Measurements from ENCODE around the gene CNTNAP2.

CNTNAP2 gene

GRCh38 chr7:146764458-146764857 lies 647.9 kb downstream of the CNTNAP2 start (continued):
- TF ChIP-seq, protein P1, sequence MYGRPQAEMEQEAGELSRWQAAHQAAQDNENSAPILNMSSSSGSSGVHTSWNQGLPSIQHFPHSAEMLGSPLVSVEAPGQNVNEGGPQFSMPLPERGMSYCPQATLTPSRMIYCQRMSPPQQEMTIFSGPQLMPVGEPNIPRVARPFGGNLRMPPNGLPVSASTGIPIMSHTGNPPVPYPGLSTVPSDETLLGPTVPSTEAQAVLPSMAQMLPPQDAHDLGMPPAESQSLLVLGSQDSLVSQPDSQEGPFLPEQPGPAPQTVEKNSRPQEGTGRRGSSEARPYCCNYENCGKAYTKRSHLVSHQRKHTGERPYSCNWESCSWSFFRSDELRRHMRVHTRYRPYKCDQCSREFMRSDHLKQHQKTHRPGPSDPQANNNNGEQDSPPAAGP (tag by site-specific recombination; IDR thresholded peaks at IDR 0.05) = no peak
- TF ChIP-seq ZNF518A (tag by site-specific recombination; conservative IDR thresholded peaks at IDR 0.05; ENCODE audit: low read depth) (no peak), BCL11A (tag by site-specific recombination; IDR thresholded peaks at IDR 0.05; ENCODE audit: low read depth) (no peak), ZNF18 (tag by site-specific recombination; IDR thresholded peaks at IDR 0.05) (no peak), ZNF350 (tag by site-specific recombination; IDR thresholded peaks at IDR 0.05) (no peak), ZNF146 (tag by site-specific recombination; IDR thresholded peaks at IDR 0.05) (no peak), ZNF558 (tag by site-specific recombination; IDR thresholded peaks at IDR 0.05) (no peak), MYNN (tag by site-specific recombination; IDR thresholded peaks at IDR 0.05; ENCODE audit: borderline replicate concordance) (no peak)
- TF ChIP-seq, protein P2, sequence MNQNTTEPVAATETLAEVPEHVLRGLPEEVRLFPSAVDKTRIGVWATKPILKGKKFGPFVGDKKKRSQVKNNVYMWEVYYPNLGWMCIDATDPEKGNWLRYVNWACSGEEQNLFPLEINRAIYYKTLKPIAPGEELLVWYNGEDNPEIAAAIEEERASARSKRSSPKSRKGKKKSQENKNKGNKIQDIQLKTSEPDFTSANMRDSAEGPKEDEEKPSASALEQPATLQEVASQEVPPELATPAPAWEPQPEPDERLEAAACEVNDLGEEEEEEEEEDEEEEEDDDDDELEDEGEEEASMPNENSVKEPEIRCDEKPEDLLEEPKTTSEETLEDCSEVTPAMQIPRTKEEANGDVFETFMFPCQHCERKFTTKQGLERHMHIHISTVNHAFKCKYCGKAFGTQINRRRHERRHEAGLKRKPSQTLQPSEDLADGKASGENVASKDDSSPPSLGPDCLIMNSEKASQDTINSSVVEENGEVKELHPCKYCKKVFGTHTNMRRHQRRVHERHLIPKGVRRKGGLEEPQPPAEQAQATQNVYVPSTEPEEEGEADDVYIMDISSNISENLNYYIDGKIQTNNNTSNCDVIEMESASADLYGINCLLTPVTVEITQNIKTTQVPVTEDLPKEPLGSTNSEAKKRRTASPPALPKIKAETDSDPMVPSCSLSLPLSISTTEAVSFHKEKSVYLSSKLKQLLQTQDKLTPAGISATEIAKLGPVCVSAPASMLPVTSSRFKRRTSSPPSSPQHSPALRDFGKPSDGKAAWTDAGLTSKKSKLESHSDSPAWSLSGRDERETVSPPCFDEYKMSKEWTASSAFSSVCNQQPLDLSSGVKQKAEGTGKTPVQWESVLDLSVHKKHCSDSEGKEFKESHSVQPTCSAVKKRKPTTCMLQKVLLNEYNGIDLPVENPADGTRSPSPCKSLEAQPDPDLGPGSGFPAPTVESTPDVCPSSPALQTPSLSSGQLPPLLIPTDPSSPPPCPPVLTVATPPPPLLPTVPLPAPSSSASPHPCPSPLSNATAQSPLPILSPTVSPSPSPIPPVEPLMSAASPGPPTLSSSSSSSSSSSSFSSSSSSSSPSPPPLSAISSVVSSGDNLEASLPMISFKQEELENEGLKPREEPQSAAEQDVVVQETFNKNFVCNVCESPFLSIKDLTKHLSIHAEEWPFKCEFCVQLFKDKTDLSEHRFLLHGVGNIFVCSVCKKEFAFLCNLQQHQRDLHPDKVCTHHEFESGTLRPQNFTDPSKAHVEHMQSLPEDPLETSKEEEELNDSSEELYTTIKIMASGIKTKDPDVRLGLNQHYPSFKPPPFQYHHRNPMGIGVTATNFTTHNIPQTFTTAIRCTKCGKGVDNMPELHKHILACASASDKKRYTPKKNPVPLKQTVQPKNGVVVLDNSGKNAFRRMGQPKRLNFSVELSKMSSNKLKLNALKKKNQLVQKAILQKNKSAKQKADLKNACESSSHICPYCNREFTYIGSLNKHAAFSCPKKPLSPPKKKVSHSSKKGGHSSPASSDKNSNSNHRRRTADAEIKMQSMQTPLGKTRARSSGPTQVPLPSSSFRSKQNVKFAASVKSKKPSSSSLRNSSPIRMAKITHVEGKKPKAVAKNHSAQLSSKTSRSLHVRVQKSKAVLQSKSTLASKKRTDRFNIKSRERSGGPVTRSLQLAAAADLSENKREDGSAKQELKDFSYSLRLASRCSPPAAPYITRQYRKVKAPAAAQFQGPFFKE (tag by site-specific recombination; IDR thresholded peaks at IDR 0.05; ENCODE audit: borderline replicate concordance) = no peak

GRCh38 chr7:146768957-146769356 lies 652.4 kb downstream of the CNTNAP2 start:
- Histone ChIP-seq H3K36me3 (ENCODE audit: control insufficient read depth in 2 of 2, insufficient read depth in 1 of 2, low read length in 2 of 2) (no peaks in the 10 kb centered on the region), H3K9me3 (ENCODE audit: control insufficient read depth, insufficient read depth, low read depth, low read length) (no peaks in the 10 kb centered on the region), H3K4me3 (ENCODE audit: low read depth, low read length) (no peak overlapping the region), H3K4me1 (ENCODE audit: control insufficient read depth, insufficient read depth, low read length) (no peaks in the 10 kb centered on the region), H3K27ac (ENCODE audit: extremely low read depth, low read depth, low read length) (no peak overlapping the region)
- POLR2A ChIA-PET = no interaction called here
- CTCF ChIA-PET = interaction anchor here (0.6 kb wide), 1 partner anchor 122 kb away, joined by 3 read pairs; no protein-coding TSS in a partner anchor
- no peak for TF ChIP-seq GFI1B (tag by site-specific recombination; IDR thresholded peaks at IDR 0.05)
- TF ChIP-seq, protein P3, sequence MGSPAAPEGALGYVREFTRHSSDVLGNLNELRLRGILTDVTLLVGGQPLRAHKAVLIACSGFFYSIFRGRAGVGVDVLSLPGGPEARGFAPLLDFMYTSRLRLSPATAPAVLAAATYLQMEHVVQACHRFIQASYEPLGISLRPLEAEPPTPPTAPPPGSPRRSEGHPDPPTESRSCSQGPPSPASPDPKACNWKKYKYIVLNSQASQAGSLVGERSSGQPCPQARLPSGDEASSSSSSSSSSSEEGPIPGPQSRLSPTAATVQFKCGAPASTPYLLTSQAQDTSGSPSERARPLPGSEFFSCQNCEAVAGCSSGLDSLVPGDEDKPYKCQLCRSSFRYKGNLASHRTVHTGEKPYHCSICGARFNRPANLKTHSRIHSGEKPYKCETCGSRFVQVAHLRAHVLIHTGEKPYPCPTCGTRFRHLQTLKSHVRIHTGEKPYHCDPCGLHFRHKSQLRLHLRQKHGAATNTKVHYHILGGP (tag by site-specific recombination; IDR thresholded peaks at IDR 0.05) = no peak
- no peak for TF ChIP-seq OSR2 (tag by site-specific recombination; IDR thresholded peaks at IDR 0.05)
- TF ChIP-seq ZNF549 (tag by site-specific recombination; IDR thresholded peaks at IDR 0.05) = no peak
- TF ChIP-seq KLF7 (tag by site-specific recombination; IDR thresholded peaks at IDR 0.05; ENCODE audit: borderline replicate concordance) = no peak
- TF ChIP-seq ZNF521 (tag by site-specific recombination; IDR thresholded peaks at IDR 0.05) = no peak
- no peak for TF ChIP-seq ZNF514 (tag by site-specific recombination; IDR thresholded peaks at IDR 0.05)
- no peak for TF ChIP-seq ZNF426 (tag by site-specific recombination; IDR thresholded peaks at IDR 0.05)
- no peak for TF ChIP-seq ZNF16 (tag by site-specific recombination; IDR thresholded peaks at IDR 0.05; ENCODE audit: low read depth)
- no peak for TF ChIP-seq ZNF341 (tag by site-specific recombination; IDR thresholded peaks at IDR 0.05; ENCODE audit: low read depth)
- no peak for TF ChIP-seq SCRT1 (tag by site-specific recombination; IDR thresholded peaks at IDR 0.05; ENCODE audit: borderline replicate concordance)
- no peak for TF ChIP-seq ZNF544 (tag by site-specific recombination; IDR thresholded peaks at IDR 0.05)
- TF ChIP-seq ZNF423 (tag by site-specific recombination; IDR thresholded peaks at IDR 0.05) = no peak
- no peak for TF ChIP-seq ZNF501 (tag by site-specific recombination; IDR thresholded peaks at IDR 0.05)
